Nephron (organoid): Measurements from ENCODE around the gene SLC9A3.

Experiments used
- H3K27ac Mint-ChIP-seq, 3 experiments: 2 replicates each; pipeline ENCODE4 v1.8.0; 2020; ENCODE audit warnings: mixed read lengths in 3 of 3, mild to moderate bottlenecking in 2 of 3, moderate library complexity in 1 of 3
- H3K27me3 Mint-ChIP-seq: 2 replicates; pipeline ENCODE4 v1.8.0; 2021; ENCODE audit warnings: low read depth, mild to moderate bottlenecking, moderate library complexity, mixed read lengths
- H3K36me3 Mint-ChIP-seq: 2 replicates; pipeline ENCODE4 v1.8.0; 2020; ENCODE audit warnings: low read depth, mixed read lengths
- H3K4me1 Mint-ChIP-seq: 2 replicates; pipeline ENCODE4 v1.8.0; 2020; ENCODE audit warnings: mixed read lengths
- H3K4me3 Mint-ChIP-seq, 3 experiments: 2 replicates each; pipeline ENCODE4 v1.8.0; 2020; ENCODE audit warnings: mild to moderate bottlenecking in 3 of 3, mixed read lengths in 3 of 3, moderate library complexity in 2 of 3
- H3K9me3 Mint-ChIP-seq: 2 replicates; pipeline ENCODE4 v1.8.0; 2020; ENCODE audit warnings: mixed read lengths
- CTCF ChIP-seq, 3 experiments: fragments of 200-600 bp; sonication (generic); IDR thresholded peaks; one replicate each; pipeline ENCODE4 v1.5.0; 2021; ENCODE audit warnings: antibody characterized with exemption in 3 of 3; ENCODE audit not compliant: unreplicated experiment in 3 of 3

The SLC9A3 gene

GRCh38 chr5:463952-464351 lies 60.3 kb downstream of the SLC9A3 start:
- no peaks in the 10 kb centered on the region for H3K9me3 Mint-ChIP-seq
- peaks cover 49% of the 10 kb centered on the region for H3K36me3 Mint-ChIP-seq
- H3K27ac Mint-ChIP-seq, result no peak overlapping the region
- no peak for TF ChIP-seq CTCF (IDR thresholded peaks at IDR 0.05; ENCODE audit: unreplicated experiment in 3 of 3)
- no peaks in the 10 kb centered on the region for H3K27me3 Mint-ChIP-seq
- no peaks in the 10 kb centered on the region for H3K4me1 Mint-ChIP-seq
- no peak overlapping the region for H3K4me3 Mint-ChIP-seq

DNA sequence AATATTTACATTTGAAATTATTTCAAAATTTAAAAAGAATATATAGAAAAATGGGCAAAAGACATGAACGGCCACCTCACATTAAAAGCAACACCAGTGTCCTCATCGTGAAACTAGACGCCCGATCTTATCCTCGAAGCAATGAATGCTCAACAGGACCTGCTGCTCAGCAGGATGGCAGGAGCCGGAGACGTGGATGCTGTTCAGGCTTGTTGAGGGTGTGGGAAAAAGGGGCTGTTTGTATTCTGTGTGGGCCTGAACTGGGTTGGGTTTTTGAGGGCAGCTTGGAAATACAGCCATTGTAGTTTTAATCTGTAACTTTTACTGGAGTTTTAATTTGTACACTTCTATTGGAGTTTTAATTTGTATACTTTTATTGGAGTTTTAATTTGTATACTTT lies 60.9 kb downstream of the SLC9A3 start:
- no peak overlapping the region for H3K4me3 Mint-ChIP-seq
- no peaks in the 10 kb centered on the region for H3K9me3 Mint-ChIP-seq
- H3K27ac Mint-ChIP-seq, result no peak overlapping the region
- no peaks in the 10 kb centered on the region for H3K27me3 Mint-ChIP-seq
- H3K36me3 Mint-ChIP-seq, result peaks cover 55% of the 10 kb centered on the region
- H3K4me1 Mint-ChIP-seq, result no peaks in the 10 kb centered on the region
- TF ChIP-seq CTCF (IDR thresholded peaks at IDR 0.05; ENCODE audit: unreplicated experiment in 3 of 3), result no peak

- H3K4me1 Mint-ChIP-seq, result no peaks in the 10 kb centered on the region
- H3K4me3 Mint-ChIP-seq, result no peak overlapping the region
- TF ChIP-seq CTCF (IDR thresholded peaks at IDR 0.05; ENCODE audit: unreplicated experiment in 3 of 3), result no peak
- H3K9me3 Mint-ChIP-seq, result no peaks in the 10 kb centered on the region
- peaks cover 58% of the 10 kb centered on the region for H3K36me3 Mint-ChIP-seq
- no peaks in the 10 kb centered on the region for H3K27me3 Mint-ChIP-seq
- no peak overlapping the region for H3K27ac Mint-ChIP-seq
Measured at GRCh38 chr5:462051-462481, 62.2 kb downstream of the SLC9A3 start.

GRCh38 chr5:460273-460625 lies 64.0 kb downstream of the SLC9A3 start:
- H3K4me1 Mint-ChIP-seq, result no peaks in the 10 kb centered on the region
- no peak overlapping the region for H3K4me3 Mint-ChIP-seq

DNA sequence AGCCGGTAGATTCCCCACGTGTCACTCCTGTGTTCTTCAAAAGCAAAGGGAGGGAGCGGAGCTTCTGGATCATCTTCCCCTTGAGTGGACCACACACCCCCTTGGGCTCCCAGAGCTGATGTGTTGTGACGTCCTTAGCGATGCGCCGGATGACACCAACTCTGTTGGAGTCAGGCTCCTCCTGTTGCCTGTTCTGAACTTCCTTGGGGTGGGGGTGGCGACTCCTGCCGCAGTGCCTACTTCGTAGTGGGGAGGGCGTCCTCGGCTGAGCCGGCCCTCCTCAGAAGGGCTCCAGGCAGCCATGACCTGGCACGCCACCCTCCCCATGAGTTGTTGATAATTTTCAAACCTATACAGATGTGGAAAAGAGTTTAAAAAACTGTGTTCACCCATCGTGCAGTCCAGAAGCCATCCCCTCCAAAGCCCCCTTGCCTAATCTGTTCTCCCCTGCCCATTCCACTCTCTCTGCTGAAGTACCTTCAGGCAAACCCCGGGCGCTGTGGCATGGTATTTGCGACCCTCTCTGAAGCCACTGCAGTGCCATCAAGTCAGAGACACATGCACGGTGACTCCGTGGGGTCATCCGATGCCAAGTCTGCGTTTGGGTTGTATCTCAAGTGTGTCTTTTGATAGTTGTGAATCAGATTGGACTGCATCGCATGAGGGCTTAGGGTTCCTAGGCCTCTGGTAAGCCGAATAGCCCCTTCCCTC lies 64.5 kb downstream of the SLC9A3 start:
- H3K4me1 Mint-ChIP-seq, result no peaks in the 10 kb centered on the region

More at GRCh38 chr5:460273-460625, 64.0 kb downstream of the SLC9A3 start:
- no peak for TF ChIP-seq CTCF (IDR thresholded peaks at IDR 0.05; ENCODE audit: unreplicated experiment in 3 of 3)
- Mint-ChIP-seq H3K9me3 (no peaks in the 10 kb centered on the region), H3K27ac (no peak overlapping the region), H3K27me3 (no peaks in the 10 kb centered on the region), H3K36me3 (peaks cover 65% of the 10 kb centered on the region)

More for the DNA sequence above, 64.5 kb downstream of the SLC9A3 start:
- peaks cover 71% of the 10 kb centered on the region for H3K36me3 Mint-ChIP-seq
- no peak overlapping the region for H3K27ac Mint-ChIP-seq
- no peaks in the 10 kb centered on the region for H3K9me3 Mint-ChIP-seq
- H3K27me3 Mint-ChIP-seq, result no peaks in the 10 kb centered on the region
- no peak for TF ChIP-seq CTCF (IDR thresholded peaks at IDR 0.05; ENCODE audit: unreplicated experiment in 3 of 3)
- H3K4me3 Mint-ChIP-seq, result no peak overlapping the region
